ENCODE measurements around the gene SCN5A.

- TF ChIP-seq CTCF (IDR thresholded peaks at IDR 0.05) = no peak
- TF ChIP-seq POLR2A (IDR thresholded peaks at IDR 0.05) = no peak
- TF ChIP-seq POLR2AphosphoS5 (IDR thresholded peaks at IDR 0.05) = no peak
- no peak for TF ChIP-seq EP300 (IDR thresholded peaks at IDR 0.05)
These were observed 100.4 kb downstream of the SCN5A start for GRCh38 chr3:38549082-38549481.
